Measurements from ENCODE around the gene LDAH.

The LDAH gene

DNA sequence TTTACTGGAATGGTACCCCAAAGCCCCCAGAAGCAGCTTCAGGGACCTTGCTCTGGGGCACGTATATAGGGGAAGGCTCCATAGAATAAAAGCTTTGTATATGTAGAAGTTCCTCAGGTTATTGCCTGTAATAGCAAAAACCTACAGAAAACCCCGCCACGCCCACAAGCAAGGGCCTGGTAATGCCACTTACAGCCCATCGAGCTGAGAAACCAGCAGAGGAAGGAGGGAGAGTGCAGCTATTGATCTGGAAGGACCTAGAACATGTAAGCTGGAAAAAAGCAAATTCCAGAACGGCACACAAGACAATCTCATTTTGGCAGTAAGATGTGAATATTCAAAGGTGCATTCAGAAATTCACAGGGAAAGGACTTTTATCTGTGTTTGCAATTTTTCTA lies 187.8 kb downstream of the LDAH start:
- TF ChIP-seq, protein P1, sequence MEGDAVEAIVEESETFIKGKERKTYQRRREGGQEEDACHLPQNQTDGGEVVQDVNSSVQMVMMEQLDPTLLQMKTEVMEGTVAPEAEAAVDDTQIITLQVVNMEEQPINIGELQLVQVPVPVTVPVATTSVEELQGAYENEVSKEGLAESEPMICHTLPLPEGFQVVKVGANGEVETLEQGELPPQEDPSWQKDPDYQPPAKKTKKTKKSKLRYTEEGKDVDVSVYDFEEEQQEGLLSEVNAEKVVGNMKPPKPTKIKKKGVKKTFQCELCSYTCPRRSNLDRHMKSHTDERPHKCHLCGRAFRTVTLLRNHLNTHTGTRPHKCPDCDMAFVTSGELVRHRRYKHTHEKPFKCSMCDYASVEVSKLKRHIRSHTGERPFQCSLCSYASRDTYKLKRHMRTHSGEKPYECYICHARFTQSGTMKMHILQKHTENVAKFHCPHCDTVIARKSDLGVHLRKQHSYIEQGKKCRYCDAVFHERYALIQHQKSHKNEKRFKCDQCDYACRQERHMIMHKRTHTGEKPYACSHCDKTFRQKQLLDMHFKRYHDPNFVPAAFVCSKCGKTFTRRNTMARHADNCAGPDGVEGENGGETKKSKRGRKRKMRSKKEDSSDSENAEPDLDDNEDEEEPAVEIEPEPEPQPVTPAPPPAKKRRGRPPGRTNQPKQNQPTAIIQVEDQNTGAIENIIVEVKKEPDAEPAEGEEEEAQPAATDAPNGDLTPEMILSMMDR (IDR thresholded peaks at IDR 0.05; ENCODE audit: borderline replicate concordance, insufficient read depth, low read depth, low read length) = no peak

DNA sequence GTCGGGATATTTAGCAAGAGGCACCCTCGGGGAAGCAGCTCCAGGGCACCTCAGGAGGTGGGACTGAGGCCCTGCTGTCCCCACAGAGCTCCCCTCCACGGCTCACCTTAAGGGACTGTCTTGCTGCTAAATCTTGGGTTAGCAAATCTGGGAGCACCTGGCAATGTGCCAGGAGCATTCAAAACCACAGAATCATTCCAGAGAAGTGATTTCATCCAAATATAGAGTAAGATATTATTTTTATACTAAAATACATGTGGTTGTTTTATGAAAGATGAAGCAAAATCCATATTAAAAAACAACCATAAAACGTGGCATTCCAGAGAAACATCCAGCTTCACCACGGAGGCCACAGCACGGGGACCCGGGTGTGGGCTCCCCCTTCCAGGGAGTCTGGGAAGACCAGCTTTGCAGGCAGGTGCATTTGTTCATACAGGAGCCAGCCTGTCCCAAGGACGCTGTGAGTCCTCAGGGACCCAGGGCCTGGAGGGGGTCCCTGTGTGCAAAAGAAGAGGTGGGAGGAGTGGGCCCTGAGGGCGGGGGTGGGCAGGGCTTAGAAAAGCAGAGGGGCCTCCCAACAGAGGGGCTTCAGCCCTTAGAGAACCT lies 188.3 kb downstream of the LDAH start:
- no peak overlapping the region for H3K4me3 ChIP-seq (ENCODE audit: low read depth, low read length)
- TF ChIP-seq, protein P1 (IDR thresholded peaks at IDR 0.05; ENCODE audit: borderline replicate concordance, insufficient read depth, low read depth, low read length) = no peak

More for the DNA sequence above, 187.8 kb downstream of the LDAH start:
- no peak overlapping the region for H3K4me3 ChIP-seq (ENCODE audit: low read depth, low read length)

All from GM12875 (cell line).